GM18520 (cell line): Measurements from ENCODE around the gene RELT.

Experiments
- ATAC-seq: cut with Tn5 transposase; IDR thresholded peaks from one replicate; pipeline ENCODE4 v1.9.1; 2021; ENCODE audit not compliant: unreplicated experiment

The RELT gene

GRCh38 chr11:73401924-73402833, 26.0 kb downstream of the RELT start:
- ATAC-seq = no peak

- no peak for ATAC-seq
These were observed 26.6 kb downstream of the RELT start for GRCh38 chr11:73402834-73403185.

- ATAC-seq = no peak
These were observed 27.3 kb downstream of the RELT start for GRCh38 chr11:73403541-73403940.

GRCh38 chr11:73404048-73404447, 27.8 kb downstream of the RELT start:
- no peak for ATAC-seq

- no peak for ATAC-seq
These were observed 28.4 kb downstream of the RELT start for GRCh38 chr11:73404506-73405145.

GRCh38 chr11:73405146-73405510, 28.9 kb downstream of the RELT start:
- no peak for ATAC-seq

GRCh38 chr11:73406131-73406530, 29.9 kb downstream of the RELT start:
- no peak for ATAC-seq

GRCh38 chr11:73406619-73407018, 30.4 kb downstream of the RELT start:
- no peak for ATAC-seq

- ATAC-seq = no peak
These were observed 33.2 kb downstream of the RELT start for GRCh38 chr11:73409431-73409830.

GRCh38 chr11:73410627-73411026, 34.4 kb downstream of the RELT start:
- ATAC-seq = no peak

- no peak for ATAC-seq
These were observed 34.8 kb downstream of the RELT start for GRCh38 chr11:73411031-73411430.

- no peak for ATAC-seq
These were observed 36.1 kb downstream of the RELT start for GRCh38 chr11:73412308-73412707.

GRCh38 chr11:73413256-73413655, 37.1 kb downstream of the RELT start:
- no peak for ATAC-seq

- no peak for ATAC-seq
These were observed 38.9 kb downstream of the RELT start for GRCh38 chr11:73414977-73415651.

GRCh38 chr11:73415854-73416615, 39.8 kb downstream of the RELT start:
- ATAC-seq = no peak

GRCh38 chr11:73416786-73417185, 40.6 kb downstream of the RELT start:
- no peak for ATAC-seq

- ATAC-seq = no peak
These were observed 43.9 kb downstream of the RELT start for GRCh38 chr11:73420136-73420535.

- ATAC-seq = no peak
These were observed 46.7 kb downstream of the RELT start for GRCh38 chr11:73422886-73423285.

GRCh38 chr11:73423506-73423905, 47.3 kb downstream of the RELT start:
- no peak for ATAC-seq

GRCh38 chr11:73425108-73425507, 48.9 kb downstream of the RELT start:
- ATAC-seq = no peak

GRCh38 chr11:73426219-73426850, 50.1 kb downstream of the RELT start:
- no peak for ATAC-seq
